Activated naive CD4-positive, alpha-beta T cell treated with anti-CD3 and anti-CD28 coated beads, Interleukin-2, amount 10 ng/mL, durations not matched to agents 7 days and 5 days (primary cell): ENCODE results near the gene PCDH9.
"Not testable (repeated sequence)": the region's sequence is repeated elsewhere in the genome, so short reads cannot be mapped to it uniquely, and the experiment has no call there.

Experiments used
- CTCF ChIA-PET: fragments of 350-600 bp; sonication (Branson Sonifier 250); formaldehyde crosslinking; loops from one replicate; lab custom pipeline; 2021; ENCODE audit warnings: antibody characterized with exemption; lab: Charles Lee
- DNase-seq: peaks from one replicate; pipeline ENCODE4 v3.0.0-alpha.2; 2020
- H3K27ac Mint-ChIP-seq: one replicate; pipeline ENCODE4 v1.8.0; 2021; ENCODE audit warnings: mild to moderate bottlenecking, moderate library complexity, mixed read lengths
- H3K27me3 Mint-ChIP-seq: one replicate; pipeline ENCODE4 v1.8.0; 2021; ENCODE audit warnings: mild to moderate bottlenecking, mixed read lengths
- H3K36me3 Mint-ChIP-seq: one replicate; pipeline ENCODE4 v1.8.0; 2021; ENCODE audit warnings: mixed read lengths
- H3K4me1 Mint-ChIP-seq: one replicate; pipeline ENCODE4 v1.8.0; 2021; ENCODE audit warnings: mixed read lengths
- H3K4me3 Mint-ChIP-seq: one replicate; pipeline ENCODE4 v1.8.0; 2021; ENCODE audit warnings: mild to moderate bottlenecking, moderate library complexity, mixed read lengths
- H3K9me3 Mint-ChIP-seq: one replicate; pipeline ENCODE4 v1.8.0; 2021; ENCODE audit warnings: mixed read lengths

Gene PCDH9

DNA sequence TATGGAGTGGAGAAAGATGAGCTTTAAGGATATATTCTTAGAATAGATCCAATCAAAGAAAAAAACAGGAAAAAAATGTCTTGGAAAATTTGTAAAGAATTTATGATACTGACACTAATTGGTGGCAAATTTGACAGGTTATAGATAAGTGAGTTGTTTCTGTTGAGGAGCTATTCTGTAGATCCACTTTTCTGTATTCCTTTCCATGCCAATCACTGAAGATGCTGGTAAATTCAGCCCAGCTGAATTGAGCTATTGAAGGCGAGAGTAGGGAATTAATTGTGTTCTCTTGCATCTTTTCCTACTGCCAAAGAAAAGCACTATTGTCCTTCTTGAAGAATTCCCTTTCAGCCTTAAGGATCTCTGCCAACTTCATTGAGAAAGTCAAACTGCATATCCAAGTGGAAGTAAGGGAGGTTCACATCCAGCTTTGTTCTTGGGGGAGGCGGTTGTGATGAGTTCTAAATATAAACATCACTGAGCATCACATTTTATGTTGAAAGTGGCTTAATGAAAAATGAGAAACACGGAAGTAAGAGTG, 113.1 kb downstream of the PCDH9 start:
- Mint-ChIP-seq H3K9me3 (no peaks in the 10 kb centered on the region), H3K27me3 (no peaks in the 10 kb centered on the region), H3K4me3 (no peak overlapping the region), H3K36me3 (no peaks in the 10 kb centered on the region), H3K27ac (no peak overlapping the region), H3K4me1 (no peaks in the 10 kb centered on the region)
- CTCF ChIA-PET: no interaction called here
- no peak for DNase-seq

DNA sequence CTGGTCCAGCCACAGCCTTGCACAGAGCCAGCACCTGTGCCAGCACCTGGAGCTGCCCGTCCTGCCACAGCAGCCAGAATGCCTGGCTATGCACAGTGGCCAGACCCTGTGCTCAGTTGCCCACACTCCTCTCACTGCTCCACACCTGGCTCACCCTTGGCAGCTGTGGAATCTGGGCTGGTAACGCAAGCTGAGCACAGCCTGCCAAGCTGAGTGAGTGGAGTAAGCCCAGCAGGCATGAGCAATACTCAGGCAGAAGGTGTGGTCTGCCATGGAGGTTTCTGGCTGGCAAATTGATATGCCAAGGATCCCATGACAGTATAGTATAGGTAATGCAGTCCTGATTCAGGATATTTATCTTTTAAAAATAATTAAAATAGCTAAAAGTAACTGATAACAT, 122.2 kb downstream of the PCDH9 start:
- peaks cover 2% of the 10 kb centered on the region for H3K9me3 Mint-ChIP-seq
- H3K4me1 Mint-ChIP-seq: no peaks in the 10 kb centered on the region
- CTCF ChIA-PET: no interaction called here
- H3K4me3 Mint-ChIP-seq: no peak overlapping the region
- H3K36me3 Mint-ChIP-seq: no peaks in the 10 kb centered on the region
- H3K27me3 Mint-ChIP-seq: no peaks in the 10 kb centered on the region
- DNase-seq: no peak
- no peak overlapping the region for H3K27ac Mint-ChIP-seq

GRCh38 chr13:67106502-67107057, 123.6 kb downstream of the PCDH9 start:
- no peak overlapping the region for H3K4me3 Mint-ChIP-seq
- H3K36me3 Mint-ChIP-seq: no peaks in the 10 kb centered on the region
- H3K9me3 Mint-ChIP-seq: peaks cover 2% of the 10 kb centered on the region
- H3K27me3 Mint-ChIP-seq: no peaks in the 10 kb centered on the region
- CTCF ChIA-PET: no interaction called here
- no peak overlapping the region for H3K27ac Mint-ChIP-seq
- DNase-seq: no peak
- H3K4me1 Mint-ChIP-seq: no peaks in the 10 kb centered on the region

DNA sequence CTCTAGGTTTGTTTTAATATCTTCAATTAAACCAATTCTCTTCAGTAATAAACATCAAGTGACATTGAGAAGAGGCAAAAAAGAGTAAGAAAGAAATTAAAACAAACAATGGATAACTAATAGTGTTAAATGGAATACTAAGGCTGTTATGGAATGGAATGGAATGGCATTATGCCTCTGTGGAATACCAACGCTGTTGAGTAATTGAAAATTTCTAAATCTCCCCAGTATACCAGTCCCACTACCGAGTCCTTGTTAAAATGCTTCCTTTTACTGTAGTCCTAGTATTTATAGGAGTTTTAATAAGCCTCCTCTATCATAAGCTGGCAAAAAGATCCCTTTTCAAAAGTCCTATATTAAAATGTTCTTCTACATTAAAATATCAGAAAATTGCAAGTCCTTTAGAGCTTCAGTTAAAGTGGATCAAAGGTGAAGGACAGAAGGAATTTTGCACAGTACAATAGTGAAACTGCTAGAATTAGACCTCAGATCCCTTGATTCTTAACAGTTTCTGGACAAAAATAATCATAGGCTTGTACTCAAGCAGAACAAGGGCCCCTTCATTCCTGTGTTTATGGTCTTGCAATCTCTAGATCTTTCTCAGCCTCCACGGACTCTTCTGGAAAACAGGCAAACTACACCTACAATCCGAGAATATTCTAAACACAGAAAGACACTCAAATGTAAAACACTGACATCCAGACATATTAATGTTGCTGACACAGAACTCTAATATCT, 128.2 kb downstream of the PCDH9 start:
- H3K36me3 Mint-ChIP-seq: no peaks in the 10 kb centered on the region
- no peaks in the 10 kb centered on the region for H3K9me3 Mint-ChIP-seq
- H3K27me3 Mint-ChIP-seq: no peaks in the 10 kb centered on the region
- no peak for DNase-seq
- CTCF ChIA-PET: no interaction called here
- H3K4me1 Mint-ChIP-seq: no peaks in the 10 kb centered on the region
- no peak overlapping the region for H3K27ac Mint-ChIP-seq
- no peak overlapping the region for H3K4me3 Mint-ChIP-seq

DNA sequence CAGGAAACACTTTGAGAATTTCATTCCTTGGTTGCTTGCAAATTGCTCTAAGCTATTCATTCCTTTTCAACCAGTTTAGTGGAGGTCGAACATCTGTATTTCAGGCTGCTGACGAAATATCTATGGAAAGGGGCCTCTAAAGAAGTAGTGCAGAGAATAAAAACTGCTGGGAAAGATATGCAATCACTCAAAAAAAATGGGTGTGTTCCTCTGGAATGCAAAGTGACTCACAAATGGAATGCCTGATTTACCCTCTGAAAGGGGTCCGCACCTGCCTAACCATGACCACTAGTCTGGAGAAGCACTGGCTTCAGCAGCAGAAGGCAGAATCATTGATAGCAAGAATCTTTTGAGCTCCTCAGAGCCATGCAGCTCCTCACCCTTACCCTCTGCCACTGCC, 129.4 kb downstream of the PCDH9 start:
- Mint-ChIP-seq H3K27ac (no peak overlapping the region), H3K9me3 (no peaks in the 10 kb centered on the region), H3K4me1 (no peaks in the 10 kb centered on the region), H3K36me3 (no peaks in the 10 kb centered on the region), H3K4me3 (no peak overlapping the region), H3K27me3 (no peaks in the 10 kb centered on the region)
- DNase-seq: no peak
- CTCF ChIA-PET: no interaction called here

DNA sequence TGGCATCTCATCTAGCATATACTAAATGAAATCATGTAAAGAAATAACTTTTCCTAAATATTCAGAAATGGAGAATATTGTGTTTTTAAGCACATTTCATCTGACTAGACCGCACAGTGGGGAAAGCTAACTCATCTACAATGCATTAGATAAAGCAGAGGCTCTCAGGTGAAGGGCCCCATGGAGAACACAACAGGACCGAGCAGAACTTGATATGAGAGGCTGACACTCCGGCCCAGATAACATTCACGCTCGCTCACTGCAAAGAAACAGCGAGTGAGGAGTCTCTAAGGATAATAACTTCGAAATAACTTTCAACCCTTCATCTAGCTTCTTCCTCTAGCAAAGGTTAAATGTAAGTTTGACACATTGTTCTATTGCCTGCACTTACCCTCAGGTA, 130.6 kb downstream of the PCDH9 start:
- CTCF ChIA-PET: no interaction called here
- Mint-ChIP-seq H3K27ac (no peak overlapping the region), H3K36me3 (no peaks in the 10 kb centered on the region), H3K27me3 (no peaks in the 10 kb centered on the region), H3K9me3 (no peaks in the 10 kb centered on the region), H3K4me3 (no peak overlapping the region), H3K4me1 (no peaks in the 10 kb centered on the region)
- no peak for DNase-seq

GRCh38 chr13:67097892-67098452, 132.2 kb downstream of the PCDH9 start:
- no peaks in the 10 kb centered on the region for H3K9me3 Mint-ChIP-seq
- no peak for DNase-seq
- no peaks in the 10 kb centered on the region for H3K36me3 Mint-ChIP-seq
- H3K4me1 Mint-ChIP-seq: no peaks in the 10 kb centered on the region
- CTCF ChIA-PET: no interaction called here
- H3K27ac Mint-ChIP-seq: no peak overlapping the region
- H3K27me3 Mint-ChIP-seq: no peaks in the 10 kb centered on the region
- no peak overlapping the region for H3K4me3 Mint-ChIP-seq

DNA sequence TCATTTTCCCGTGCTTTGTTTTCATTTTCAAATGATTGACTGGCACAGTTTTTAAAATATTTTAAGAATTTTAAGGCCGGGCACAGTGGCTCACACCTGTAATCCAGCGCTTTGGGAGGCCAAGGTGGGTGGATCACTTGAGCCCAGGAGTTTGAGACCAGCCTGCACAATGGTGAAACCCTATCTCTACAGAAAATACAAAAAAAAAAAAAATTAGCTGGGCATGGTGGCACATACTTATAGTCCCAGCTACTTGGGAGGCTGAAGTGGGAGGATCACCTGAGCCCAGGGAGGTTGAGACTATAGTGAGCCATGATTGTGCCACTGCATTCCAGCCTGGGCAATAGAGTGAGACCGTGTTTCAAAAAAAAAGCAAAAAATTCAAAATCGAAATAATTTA, 133.2 kb downstream of the PCDH9 start:
- DNase-seq, H3K27me3 Mint-ChIP-seq, H3K36me3 Mint-ChIP-seq, H3K4me3 Mint-ChIP-seq, H3K9me3 Mint-ChIP-seq, CTCF ChIA-PET, H3K4me1 Mint-ChIP-seq, H3K27ac Mint-ChIP-seq: not testable (repeated sequence)

DNA sequence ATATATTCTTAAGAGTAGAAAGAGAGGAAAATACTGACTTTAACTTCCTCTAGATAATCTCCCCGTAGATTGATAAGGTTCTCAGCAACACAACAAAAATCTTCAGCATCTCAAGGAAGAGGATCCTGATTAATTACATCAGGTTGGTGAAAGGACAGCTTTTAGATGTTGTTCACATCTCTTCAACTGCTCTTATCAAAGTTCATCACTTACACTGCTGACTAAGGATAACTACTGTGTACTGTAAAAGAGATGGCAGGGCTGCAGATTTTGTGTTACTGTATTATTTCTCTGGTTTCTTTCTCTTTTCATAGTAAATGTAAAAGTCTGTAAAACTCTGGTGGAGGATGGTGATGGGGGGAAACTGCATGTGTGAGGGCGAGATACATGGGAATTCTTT, 133.7 kb downstream of the PCDH9 start:
- H3K36me3 Mint-ChIP-seq: no peaks in the 10 kb centered on the region
- CTCF ChIA-PET: no interaction called here

GRCh38 chr13:67095621-67096020, 134.5 kb downstream of the PCDH9 start:
- CTCF ChIA-PET: no interaction called here
- Mint-ChIP-seq H3K27ac (no peak overlapping the region), H3K4me3 (no peak overlapping the region), H3K9me3 (no peaks in the 10 kb centered on the region), H3K4me1 (no peaks in the 10 kb centered on the region), H3K27me3 (no peaks in the 10 kb centered on the region), H3K36me3 (no peaks in the 10 kb centered on the region)
- no peak for DNase-seq

More for the DNA sequence above, 133.7 kb downstream of the PCDH9 start:
- Mint-ChIP-seq H3K4me3 (no peak overlapping the region), H3K27me3 (no peaks in the 10 kb centered on the region), H3K4me1 (no peaks in the 10 kb centered on the region), H3K27ac (no peak overlapping the region), H3K9me3 (no peaks in the 10 kb centered on the region)
- no peak for DNase-seq

DNA sequence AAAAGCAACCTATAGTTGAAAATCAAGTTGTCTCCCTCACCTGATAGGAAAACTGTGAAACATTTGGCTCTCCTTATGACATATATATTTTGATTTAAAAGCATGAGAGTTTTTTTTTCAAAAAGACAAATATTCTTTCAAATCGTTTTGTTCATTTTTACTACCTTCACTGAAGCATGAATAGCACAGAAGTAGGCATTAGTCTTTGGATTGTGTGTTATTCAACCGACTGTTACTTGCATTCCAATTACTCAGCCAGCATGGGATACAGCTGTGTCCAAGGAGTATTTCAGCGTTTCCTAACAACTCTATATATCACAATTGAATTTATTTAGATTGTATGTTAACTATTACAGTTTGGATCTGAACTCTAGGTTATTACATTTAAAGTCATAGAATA, 135.2 kb downstream of the PCDH9 start:
- Mint-ChIP-seq H3K4me3 (no peak overlapping the region), H3K36me3 (no peaks in the 10 kb centered on the region), H3K4me1 (no peaks in the 10 kb centered on the region), H3K27ac (no peak overlapping the region), H3K9me3 (no peaks in the 10 kb centered on the region), H3K27me3 (no peaks in the 10 kb centered on the region)
- no peak for DNase-seq
- CTCF ChIA-PET: no interaction called here

GRCh38 chr13:67094078-67094477, 136.1 kb downstream of the PCDH9 start:
- CTCF ChIA-PET: no interaction called here

GRCh38 chr13:67091603-67092002, 138.5 kb downstream of the PCDH9 start:
- H3K9me3 Mint-ChIP-seq: no peaks in the 10 kb centered on the region

More at GRCh38 chr13:67094078-67094477, 136.1 kb downstream of the PCDH9 start:
- no peak for DNase-seq
- no peak overlapping the region for H3K4me3 Mint-ChIP-seq
- no peaks in the 10 kb centered on the region for H3K9me3 Mint-ChIP-seq
- no peaks in the 10 kb centered on the region for H3K36me3 Mint-ChIP-seq
- H3K4me1 Mint-ChIP-seq: no peaks in the 10 kb centered on the region
- no peak overlapping the region for H3K27ac Mint-ChIP-seq
- H3K27me3 Mint-ChIP-seq: no peaks in the 10 kb centered on the region

GRCh38 chr13:67090856-67091255, 139.3 kb downstream of the PCDH9 start:
- Mint-ChIP-seq H3K4me1 (no peaks in the 10 kb centered on the region), H3K36me3 (no peaks in the 10 kb centered on the region), H3K27ac (no peak overlapping the region), H3K27me3 (no peaks in the 10 kb centered on the region), H3K4me3 (no peak overlapping the region), H3K9me3 (no peaks in the 10 kb centered on the region)
- CTCF ChIA-PET: no interaction called here
- no peak for DNase-seq

More at GRCh38 chr13:67091603-67092002, 138.5 kb downstream of the PCDH9 start:
- Mint-ChIP-seq H3K4me3 (no peak overlapping the region), H3K36me3 (no peaks in the 10 kb centered on the region), H3K27me3 (no peaks in the 10 kb centered on the region), H3K27ac (no peak overlapping the region), H3K4me1 (no peaks in the 10 kb centered on the region)
- CTCF ChIA-PET: no interaction called here
- no peak for DNase-seq

DNA sequence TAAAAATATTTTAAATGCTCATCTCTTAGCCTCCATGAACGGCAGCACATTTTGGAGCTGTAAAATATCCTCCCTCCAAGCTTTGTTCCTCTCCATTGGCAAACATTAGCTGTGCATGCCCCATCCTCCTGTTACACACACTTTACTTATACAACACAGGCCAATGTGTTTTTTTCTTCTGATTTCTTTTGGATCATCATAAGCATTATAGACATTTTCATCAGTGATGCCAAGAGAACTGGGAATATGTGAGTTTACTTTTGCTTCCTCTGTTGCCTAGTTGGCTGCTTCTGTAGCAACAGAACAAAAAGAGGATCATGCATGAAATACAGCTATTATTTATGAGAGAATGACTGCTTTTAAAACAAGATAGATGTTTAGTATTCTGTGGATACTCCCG, 142.6 kb downstream of the PCDH9 start:
- no peaks in the 10 kb centered on the region for H3K27me3 Mint-ChIP-seq
- H3K27ac Mint-ChIP-seq: no peak overlapping the region
- no peaks in the 10 kb centered on the region for H3K4me1 Mint-ChIP-seq
- no peaks in the 10 kb centered on the region for H3K36me3 Mint-ChIP-seq
- no peak for DNase-seq
- H3K9me3 Mint-ChIP-seq: no peaks in the 10 kb centered on the region
- CTCF ChIA-PET: no interaction called here
- H3K4me3 Mint-ChIP-seq: no peak overlapping the region
